Right hindlimb (tissue), 1 donor: ENCODE measurements around the gene ATAD2B.

Source experiments
- DNase-seq: peaks from one replicate; pipeline ENCODE4 v3.0.0-alpha.2; 2018

ATAD2B gene

DNA sequence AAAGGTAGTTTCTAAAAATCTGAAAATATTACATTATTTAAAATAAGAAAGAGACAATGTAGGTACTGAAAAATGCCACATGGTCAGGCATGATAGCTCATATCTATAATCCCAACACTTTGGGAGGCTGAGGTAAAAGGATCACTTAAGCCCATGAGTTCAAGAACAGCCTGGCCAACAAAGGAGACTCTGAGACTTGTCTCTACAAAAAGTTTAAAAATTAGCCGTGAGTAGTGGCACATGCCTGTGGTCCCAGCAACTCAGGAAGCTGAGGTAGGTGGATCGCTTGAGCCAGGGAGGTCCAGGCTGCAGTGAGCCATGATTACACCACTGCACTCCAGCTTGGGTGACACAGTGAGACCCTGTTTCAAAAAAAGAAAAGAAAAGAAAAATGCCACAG, 21.8 kb downstream of the ATAD2B start:
- no peak for DNase-seq

DNA sequence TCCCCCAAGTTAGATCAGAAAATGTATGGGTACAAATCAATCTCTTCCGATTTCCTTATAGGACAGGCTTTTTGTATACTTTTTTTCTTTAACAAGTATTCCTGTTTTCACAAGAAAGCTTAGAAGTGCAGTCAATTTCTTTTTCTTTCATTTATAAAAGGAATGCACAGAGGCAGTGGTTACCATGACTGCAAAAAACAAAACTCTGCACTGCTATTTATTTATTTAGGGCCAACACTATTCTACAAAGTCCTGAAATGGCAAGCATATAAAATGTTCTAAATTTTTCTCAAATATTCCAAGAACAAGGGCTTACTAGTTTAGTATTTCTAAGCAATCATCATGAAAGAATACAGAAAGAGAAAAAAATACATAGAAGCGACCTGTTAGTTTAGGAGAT, 22.2 kb downstream of the ATAD2B start:
- DNase-seq = no peak

DNA sequence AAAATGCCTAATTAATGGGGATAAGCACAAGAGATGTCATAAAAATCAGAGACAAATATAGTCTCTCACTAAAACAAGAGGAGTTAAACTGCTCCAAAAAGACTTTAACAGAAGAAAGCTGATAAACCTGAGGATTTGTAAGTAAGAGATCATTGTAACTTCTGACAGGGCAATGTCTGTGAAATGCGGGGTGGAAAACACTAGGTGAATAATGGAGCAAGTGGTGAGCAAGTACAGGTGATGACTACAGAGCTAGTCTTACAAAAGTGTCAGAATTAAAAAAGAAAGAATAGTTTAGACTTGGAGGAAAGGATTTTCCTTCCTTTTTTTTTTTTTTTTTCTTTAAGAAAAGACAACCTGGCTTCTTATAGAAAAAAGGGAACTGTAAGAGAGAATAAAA, 22.7 kb downstream of the ATAD2B start:
- DNase-seq = no peak

DNA sequence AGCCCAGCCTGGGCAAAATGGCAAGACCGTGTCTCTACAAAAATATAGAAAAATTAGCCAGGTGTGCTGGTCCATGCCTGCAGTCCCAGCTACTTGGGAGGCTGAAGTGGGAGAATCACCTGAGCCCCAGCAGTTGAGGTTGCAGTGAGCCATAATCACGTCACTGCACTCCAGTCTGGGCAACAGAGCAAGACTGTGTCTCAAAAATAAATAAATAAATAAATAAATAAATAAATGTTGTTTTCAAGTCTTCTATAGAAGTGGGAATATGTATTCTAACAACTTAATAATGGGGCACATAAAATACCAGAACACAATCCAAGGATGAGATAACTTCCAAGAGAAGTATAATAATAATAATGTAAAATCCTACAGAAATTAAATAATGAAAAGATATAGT, 23.9 kb downstream of the ATAD2B start:
- no peak for DNase-seq

DNA sequence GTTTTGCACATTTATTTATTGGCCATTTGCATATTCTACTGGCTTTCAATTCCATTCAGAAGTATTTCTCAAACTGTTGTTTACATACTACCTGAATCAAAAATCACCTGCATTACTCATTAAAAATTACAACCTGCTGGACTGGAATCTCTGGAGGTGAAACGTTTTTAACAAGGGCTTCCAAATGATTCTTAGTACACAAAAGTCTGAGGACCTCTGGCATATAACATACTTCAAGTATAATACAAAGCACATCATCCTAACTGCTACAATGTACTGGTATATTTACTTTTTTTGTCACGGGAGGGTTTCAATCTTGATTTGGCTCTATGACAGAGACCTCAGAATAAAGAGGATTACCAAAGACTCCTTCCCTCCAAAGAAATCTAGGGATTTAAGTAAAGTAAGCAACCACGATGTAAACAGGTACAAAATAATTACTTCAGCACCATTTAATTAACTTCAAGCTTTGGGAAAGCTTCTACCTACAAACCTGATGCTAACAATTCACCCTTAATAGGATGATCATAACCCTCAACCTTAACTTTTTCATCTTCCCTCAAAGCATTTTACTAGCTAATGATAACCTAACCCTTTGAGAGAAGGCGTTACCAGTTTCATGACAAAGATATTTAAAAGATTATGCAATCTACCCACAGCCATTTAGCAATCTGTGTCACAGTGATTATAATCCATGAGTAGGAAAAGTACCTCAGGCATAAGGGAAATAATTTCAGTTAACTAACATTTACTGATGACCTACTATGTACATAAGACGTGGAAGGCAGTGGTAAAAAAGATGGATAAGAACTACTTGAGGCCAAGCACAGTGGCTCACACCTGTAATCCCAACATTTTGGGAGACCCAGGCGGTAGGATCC, 24.7 kb downstream of the ATAD2B start:
- DNase-seq = no peak

DNA sequence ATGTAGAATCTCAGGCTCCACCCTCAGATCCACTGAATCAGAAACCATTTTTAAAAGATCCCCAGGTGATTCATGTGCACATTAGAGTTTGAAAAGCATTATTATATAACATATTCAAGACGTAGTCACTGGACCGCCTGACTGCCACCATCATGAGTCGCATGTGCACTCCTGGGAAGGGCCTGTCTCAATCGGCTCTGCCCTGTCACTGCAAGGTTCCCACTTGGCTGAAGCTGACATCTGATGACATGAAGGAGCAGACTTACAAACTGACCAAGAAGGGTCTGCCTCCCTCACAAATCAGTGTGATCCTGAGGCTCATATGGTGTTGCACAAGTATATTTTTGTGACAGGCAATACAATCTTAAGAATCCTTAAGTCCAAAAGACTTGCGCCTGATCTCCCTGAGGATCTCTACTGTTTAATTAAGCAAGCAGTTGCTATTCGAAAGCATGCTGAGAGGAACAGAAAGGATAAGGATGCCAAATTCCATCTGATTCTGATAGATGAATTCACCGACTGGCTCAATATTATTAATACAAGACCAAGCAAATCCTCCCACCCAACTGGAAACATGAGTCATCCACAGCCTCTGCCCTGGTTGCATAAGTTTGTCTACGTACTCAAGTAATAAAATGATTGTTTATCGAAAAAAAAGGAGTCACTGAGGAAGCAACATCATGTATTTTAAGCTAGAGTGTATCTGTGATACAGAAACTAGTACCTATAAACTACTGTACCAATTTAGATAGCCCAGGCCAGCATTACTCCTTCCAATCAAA, 26.2 kb downstream of the ATAD2B start:
- no peak for DNase-seq

DNA sequence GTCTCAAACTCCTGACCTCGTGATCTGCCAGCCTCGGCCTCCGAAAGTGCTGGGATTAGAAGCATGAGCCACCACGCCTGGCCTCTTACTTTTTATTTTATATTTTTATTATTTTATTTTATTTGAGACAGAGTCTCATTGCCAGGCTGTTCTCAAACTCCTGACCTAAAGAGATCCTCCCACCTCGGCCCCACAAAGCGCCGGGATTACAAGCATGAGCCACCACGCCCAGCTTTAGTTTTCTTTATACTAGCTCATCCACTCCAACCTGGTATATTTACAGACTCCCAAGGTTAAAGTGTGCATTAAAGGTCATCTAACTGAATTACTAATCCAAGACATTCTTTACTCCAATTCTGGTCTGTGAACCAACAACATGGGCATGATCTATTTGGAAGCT, 26.8 kb downstream of the ATAD2B start:
- DNase-seq = no peak

DNA sequence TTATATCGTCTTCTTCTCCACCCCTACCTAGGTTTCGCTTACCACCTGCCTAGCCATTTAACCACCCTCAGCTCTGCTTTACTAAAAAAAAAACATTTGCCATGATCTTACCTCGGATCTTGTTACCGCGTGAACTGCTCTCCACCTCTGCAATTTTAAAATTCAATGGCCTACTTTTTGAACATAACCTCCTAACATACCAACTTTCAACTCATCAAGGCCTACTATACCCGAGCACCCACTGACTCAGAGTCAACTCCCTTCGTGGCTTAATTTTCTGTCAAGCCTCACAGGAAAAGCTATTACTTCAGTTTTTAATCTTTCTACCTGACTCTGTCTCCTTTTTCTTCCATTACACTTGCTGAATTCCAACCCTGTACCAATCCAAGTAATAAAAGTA, 55.7 kb downstream of the ATAD2B start:
- no peak for DNase-seq

DNA sequence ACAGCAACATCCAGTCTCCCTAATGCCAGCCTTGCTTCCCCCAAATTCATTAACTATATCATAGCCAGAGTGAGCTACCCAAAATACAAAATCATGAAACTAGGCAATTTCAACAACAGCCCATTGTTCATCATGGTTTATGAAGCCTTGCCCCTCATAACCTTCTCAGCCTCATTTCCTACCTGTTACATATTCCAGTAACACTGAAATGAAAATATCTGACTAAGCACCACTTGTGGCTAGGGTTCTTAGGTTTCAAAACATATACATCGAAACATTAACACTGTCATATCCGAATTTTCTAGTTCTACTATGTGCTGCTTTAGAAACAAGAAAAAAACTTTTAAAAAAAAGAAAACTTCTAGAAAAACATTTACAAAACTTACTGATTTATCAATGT, 59.5 kb downstream of the ATAD2B start:
- no peak for DNase-seq

DNA sequence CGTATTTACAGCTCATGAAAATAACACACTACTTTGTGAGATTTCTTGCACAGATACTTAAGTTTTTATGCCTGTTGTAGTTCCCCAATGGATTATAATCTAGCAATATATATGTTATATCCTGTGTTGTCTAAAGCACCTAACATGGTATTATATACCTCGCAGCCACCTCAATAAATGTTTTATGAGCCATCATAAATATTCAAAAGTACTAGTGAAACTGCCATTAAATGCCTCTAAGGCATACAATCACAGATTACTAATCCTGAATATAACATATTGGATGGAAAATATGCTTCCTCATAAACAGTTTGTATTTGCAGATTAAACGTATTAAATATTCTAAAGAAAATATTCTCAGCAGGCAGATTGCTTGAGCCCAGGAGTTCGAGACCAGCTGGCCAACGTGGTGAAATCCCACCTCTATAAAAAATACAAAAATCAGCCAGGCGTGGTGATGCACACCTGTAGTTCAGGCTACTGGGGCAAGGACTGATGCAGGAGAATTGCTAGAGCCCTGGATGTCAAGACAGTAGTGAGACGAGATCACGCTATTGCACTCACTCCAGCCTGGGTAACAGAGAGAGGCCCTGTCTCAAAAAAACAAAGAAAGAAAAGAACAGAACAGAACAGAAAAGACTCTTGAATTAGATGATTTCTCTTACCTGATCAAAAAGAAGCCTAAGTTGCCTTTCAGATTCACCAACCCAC, 64.1 kb downstream of the ATAD2B start:
- no peak for DNase-seq

DNA sequence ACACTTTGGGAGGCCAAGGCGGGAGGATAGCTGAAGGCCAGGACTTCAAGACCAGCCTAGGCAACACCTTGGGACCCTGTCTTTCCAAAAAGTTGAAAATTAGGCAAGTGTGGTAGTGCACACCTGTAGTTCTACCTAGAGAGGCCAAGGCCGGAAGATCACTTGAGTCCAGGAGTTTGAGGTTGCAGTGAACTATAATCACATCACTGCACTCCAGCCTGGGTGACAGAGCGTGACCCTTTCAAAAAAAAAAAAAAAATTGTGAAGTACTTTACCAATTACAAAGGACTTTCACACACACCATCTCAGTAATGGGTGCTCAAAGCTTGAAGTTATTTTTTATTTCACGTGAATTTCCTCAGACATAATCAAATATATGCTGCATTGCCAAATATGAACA, 65.0 kb downstream of the ATAD2B start:
- no peak for DNase-seq

DNA sequence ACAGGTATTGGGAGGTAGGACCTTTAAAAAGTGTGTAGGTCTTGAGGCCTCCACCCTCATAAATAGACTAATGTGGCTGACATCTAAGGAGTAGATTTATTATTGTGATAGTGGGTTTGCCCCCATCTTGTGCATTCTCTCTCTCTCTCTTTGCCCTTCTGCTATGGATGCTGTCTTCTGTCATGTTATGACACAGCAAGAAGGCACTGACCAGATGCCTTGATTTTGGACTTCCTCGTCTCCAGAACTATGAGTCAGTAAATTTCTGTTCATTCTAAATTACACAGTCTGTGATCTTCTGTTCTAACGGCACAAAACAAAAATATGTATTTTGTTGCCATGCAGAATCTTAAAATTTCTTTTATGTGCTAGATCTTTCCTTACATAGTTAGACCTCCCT, 66.9 kb downstream of the ATAD2B start:
- DNase-seq = no peak

DNA sequence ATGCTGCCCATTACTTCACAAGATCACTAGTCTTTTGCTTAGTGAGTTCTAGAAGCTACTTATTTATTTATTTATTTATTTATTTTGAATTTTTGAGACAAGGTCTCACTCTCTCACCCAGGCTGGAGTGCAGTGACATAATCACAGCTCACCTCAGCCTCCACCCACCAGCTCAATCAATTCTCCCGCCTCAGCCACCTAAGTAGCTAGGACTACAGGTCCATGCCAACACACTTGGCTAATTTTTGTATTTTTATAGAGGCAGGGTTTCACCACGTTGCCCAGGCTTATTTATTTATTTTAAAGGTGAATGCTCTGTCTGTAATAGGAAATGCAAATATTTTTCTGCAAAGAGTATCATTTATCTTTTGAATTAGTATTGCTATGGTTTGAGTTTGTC, 67.7 kb downstream of the ATAD2B start:
- DNase-seq = no peak

DNA sequence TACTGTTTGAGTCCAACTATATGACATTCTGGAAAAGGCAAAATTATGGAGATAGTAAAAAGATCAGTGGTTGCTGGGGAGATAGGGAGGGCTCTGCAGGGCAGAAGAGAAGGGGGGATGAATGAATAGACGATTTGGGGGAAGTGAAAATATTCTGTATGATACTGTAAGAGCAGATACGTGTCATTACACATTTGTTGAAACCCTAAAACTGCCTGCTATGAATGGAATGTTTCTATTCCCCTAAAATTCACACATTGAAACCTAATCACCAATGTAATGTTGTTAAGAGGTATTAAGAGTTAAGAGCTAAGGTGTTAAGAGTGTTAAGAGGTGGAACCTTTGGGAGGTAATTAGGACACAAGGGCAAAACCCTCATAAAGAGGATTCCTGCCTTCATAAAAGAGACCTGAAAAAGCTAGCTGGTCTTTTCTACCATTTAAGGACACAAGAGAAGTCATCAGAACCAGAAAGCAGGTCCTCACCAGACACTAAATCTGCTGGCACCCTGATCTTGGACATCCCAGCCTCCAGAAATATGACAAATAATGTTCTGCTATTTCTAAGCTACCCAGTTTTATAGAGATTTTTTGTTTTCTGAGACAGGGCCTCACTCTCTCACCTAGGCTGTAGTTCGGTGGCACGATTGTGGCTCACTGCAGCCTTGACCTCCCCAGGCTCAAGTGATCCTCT, 76.2 kb downstream of the ATAD2B start:
- DNase-seq = no peak

DNA sequence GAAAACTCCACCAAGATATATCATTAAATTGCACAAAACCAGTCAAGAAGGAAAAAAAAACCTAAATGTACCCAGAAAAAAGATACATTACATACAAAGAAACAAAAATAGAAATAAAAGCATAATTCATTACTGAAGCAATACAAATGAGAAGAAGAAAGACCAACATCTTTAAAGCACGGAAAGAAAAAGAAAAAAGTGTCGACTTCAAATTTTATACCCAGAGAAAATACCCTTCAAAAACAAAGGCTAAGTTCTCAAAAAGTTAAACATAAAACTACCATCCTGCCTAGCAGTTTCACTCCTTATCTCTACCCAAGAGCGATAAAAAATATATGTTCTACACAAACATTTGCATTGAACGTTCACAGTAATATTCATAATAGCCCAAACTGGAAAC, 82.0 kb downstream of the ATAD2B start:
- no peak for DNase-seq

DNA sequence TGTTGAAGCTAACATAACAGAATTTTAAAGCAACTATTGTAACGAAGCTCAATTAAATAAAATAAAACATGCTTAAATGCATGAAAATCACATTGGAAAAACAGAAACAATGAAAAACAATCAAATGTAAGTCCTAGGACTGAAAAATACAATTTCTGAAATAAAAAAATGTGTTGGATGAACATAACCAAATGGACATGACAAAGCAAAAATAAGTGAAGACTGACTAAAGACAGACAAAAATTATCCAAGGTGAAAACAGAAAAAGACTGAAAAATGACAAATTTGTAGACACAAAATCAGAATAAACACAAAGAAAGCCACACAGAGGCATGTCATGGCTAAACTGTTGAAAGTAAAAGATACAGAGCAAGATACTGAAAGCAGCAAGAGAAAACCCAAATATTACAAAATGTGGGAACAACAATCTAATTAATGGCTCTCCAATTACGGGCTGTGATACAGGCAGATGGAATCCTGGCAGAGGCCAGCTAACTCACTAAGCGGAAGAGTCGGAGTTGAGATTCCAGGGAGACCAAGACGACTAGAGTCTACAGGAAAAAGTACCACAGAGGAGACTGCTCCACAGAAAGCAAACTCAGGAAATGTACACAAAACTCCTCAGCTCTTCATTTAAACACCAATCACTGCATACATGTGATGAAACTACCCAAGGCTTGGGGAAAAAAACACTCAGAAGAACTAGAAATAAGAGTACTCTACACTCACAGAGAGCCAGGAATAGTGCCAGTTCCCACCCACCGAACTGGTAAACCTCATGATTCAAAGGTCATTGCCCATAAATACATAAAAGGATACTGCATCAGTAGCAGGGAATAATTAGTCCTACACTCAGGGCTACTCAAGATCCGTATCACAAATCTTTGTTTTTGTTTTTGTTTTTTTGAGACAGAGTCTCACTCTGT, 83.6 kb downstream of the ATAD2B start:
- DNase-seq = no peak

DNA sequence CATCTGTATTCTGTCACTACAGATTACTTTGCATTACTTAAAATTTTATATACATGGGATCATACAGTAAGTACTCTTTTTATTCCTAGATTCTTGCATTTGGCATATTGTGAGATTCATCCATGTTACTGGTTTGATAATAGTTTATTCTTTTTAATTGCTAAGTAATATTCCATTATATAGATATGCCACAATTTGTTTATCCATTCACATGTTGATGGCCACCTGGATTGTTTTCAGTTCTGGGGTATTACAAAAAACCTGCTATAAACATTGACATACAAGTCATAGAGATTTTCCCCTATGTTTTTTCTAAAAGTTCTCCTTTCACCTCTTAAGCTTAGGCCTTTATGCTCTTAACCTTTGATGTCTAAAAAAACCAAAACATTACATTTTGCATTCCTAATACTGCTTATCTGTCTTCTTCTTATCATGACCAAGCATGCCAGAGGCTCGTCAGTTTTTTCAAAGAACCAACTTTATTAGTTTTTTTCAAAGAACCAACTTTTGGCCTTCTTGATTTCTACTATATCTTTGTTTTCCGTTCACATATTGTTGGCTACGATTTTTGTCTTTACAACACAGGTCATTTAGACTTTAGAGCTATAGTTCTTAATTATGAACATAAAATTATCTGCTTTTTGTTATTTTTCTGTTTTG, 86.9 kb downstream of the ATAD2B start:
- no peak for DNase-seq

DNA sequence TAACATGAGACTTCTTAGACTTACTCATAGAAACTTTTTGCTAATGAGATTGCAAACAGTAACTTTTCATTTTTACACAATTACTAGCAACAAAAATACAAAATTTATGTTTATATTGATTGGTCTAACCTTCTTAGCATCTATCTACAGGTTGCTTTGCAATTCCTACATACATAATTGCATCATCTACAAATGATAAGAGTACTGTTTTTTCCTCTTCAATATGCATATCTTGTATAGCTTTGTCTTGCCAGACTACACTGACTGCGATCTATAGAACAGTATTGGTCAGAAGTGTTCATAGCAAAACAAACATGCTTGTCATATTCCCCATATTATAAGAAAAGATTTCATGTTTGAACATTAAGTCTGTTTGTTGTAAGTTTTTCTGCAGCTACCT, 87.9 kb downstream of the ATAD2B start:
- no peak for DNase-seq

DNA sequence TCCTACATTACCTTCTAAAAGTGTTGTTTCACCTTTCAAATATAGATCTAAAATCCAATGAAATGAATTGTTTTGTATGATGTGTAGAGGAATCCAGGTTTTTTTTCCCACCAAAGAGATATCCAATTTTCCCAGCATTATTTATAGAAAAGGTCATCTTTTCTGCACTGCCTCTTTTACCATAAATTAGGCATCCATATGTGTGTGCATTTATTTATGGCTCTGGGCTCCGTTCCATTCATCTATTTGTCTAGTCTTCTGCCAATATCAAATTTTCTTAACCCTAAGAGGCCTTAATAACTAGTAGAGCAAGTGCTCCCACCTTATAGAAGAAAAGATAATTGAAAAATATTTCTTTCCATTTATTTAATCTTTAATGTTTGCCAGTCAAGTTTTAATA, 88.3 kb downstream of the ATAD2B start:
- no peak for DNase-seq

DNA sequence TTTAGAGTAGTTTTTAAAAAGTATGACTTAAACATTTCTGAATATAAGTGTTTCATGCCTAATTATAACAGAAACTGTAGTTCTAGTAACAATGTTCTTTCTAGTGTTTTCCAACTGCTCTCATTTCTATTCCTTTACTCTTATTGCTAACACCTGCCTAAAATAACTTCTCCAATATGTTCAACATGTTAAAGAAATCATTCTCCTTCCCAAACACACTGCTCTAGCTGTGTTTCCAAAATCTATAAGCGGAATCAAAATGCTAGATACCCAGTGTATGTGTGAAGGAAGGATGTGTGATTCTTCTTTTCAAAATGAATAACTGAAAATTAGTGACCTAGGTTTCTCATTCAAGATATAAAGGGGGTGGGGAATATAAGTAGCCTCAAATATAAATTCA, 89.1 kb downstream of the ATAD2B start:
- DNase-seq = no peak

DNA sequence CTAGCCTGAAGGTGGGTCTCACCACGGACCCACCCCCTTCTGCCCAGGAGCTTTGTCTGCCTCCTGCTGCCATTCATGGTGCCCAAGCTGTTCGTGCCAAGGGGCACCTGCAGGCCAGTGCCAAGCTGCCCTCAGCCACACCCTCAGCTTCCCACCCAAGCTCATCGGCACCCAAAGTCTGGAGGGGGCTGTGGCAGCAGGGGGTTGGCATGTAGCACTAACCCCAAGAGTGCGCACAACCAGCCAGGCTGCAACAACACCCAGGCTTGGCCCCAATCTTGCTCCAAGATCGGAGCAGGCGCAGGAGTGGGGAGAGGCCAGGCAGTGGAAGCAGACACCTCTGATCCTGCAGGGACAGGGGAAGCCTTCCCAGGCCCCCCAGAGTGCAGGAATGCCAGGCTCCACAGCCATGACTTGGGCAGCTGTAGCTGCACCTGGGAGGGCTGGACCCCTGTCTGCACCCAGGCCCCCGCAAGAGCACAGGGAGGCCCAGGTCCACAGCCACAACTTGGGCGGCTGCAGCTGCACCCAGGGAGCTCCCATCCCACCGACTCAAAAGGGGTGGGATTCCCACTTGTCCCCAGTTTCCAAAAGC, 89.9 kb downstream of the ATAD2B start:
- DNase-seq = no peak
